Naive thymus-derived CD4-positive, alpha-beta T cell (primary cell): ENCODE results near the gene AGAP1. TPM values are rescaled to one million over a fixed set of nuclear protein-coding genes. Genes with fewer than 3 reads are reported as not detected.

Source experiments
- ATAC-seq: fragments of 150-1000 bp; cut with Tn5 transposase; 2 replicates; pipeline ENCODE4 v1.10.0; 2021; ENCODE audit warnings: mild to moderate bottlenecking, moderate library complexity
- CTCF ChIA-PET: fragments of 350-600 bp; sonication (Branson Sonifier 250); formaldehyde crosslinking; loops from one replicate; lab custom pipeline; 2021; ENCODE audit warnings: antibody characterized with exemption; lab: Charles Lee
- POLR2A ChIA-PET: fragments of 350-600 bp; sonication (Branson Sonifier 250); formaldehyde crosslinking; loops from one replicate; lab custom pipeline; 2021; ENCODE audit warnings: antibody characterized with exemption, inconsistent platforms; lab: Charles Lee
- DNase-seq, 9 donors: peaks; one replicate each; pipeline versions ENCODE4 v3.0.0 to v3.0.0-alpha.2; 2020 to 2022; ENCODE audit warnings: mixed read lengths in 1 of 9
- H3K27ac ChIP-seq: one replicate; pipeline ENCODE4 v1.7.0; 2013; ENCODE audit warnings: mild to moderate bottlenecking, low read depth, low read length, moderate library complexity
- H3K27me3 ChIP-seq, 2 donors: one replicate each; pipeline ENCODE4 v1.7.0; 2013; ENCODE audit warnings: low read length in 2 of 2, mild to moderate bottlenecking in 2 of 2, moderate library complexity in 2 of 2; ENCODE audit not compliant: control insufficient read depth in 2 of 2, insufficient read depth in 2 of 2
- H3K36me3 ChIP-seq, 3 experiments: 1 replicate in 2 of 3; 2 replicates in 1 of 3; pipeline ENCODE4 v1.7.0; 2013; ENCODE audit warnings: low read length in 3 of 3, mild to moderate bottlenecking in 3 of 3, moderate library complexity in 1 of 3; ENCODE audit not compliant: insufficient read depth in 3 of 3, control insufficient read depth in 2 of 3
- H3K4me1 ChIP-seq, 2 donors: one replicate each; pipeline ENCODE4 v1.7.0; 2013; ENCODE audit warnings: low read length in 2 of 2, mild to moderate bottlenecking in 2 of 2, moderate library complexity in 1 of 2; ENCODE audit not compliant: control insufficient read depth in 2 of 2, insufficient read depth in 2 of 2
- H3K4me3 ChIP-seq: 2 replicates; pipeline ENCODE4 v1.7.0; 2013; ENCODE audit warnings: mild to moderate bottlenecking, low read length
- H3K9me3 ChIP-seq, 3 experiments: 1 replicate in 2 of 3; 2 replicates in 1 of 3; pipeline ENCODE4 v1.7.0; 2013; ENCODE audit warnings: low read length in 3 of 3; ENCODE audit not compliant: control insufficient read depth in 2 of 3
- H3K27ac Mint-ChIP-seq, 9 donors: one replicate each; pipeline ENCODE4 v1.8.0; 2020 to 2022; ENCODE audit warnings: mixed read lengths in 9 of 9, mild to moderate bottlenecking in 8 of 9, moderate library complexity in 5 of 9, inconsistent platforms in 2 of 9
- H3K27me3 Mint-ChIP-seq, 5 donors: one replicate each; pipeline ENCODE4 v1.8.0; 2021 to 2022; ENCODE audit warnings: mixed read lengths in 5 of 5, mild to moderate bottlenecking in 1 of 5
- H3K36me3 Mint-ChIP-seq, 5 donors: one replicate each; pipeline ENCODE4 v1.8.0; 2020 to 2022; ENCODE audit warnings: mixed read lengths in 5 of 5, mild to moderate bottlenecking in 3 of 5, inconsistent platforms in 1 of 5
- H3K4me1 Mint-ChIP-seq, 7 donors: one replicate each; pipeline ENCODE4 v1.8.0; 2020 to 2022; ENCODE audit warnings: mixed read lengths in 7 of 7, mild to moderate bottlenecking in 3 of 7, inconsistent platforms in 1 of 7
- H3K4me3 Mint-ChIP-seq, 10 donors: one replicate each; pipeline ENCODE4 v1.8.0; 2020 to 2022; ENCODE audit warnings: mild to moderate bottlenecking in 10 of 10, mixed read lengths in 10 of 10, moderate library complexity in 6 of 10, inconsistent platforms in 2 of 10
- H3K9me3 Mint-ChIP-seq, 11 donors: one replicate each; pipeline ENCODE4 v1.8.0; 2020 to 2022; ENCODE audit warnings: mixed read lengths in 11 of 11, mild to moderate bottlenecking in 4 of 11, inconsistent platforms in 1 of 11, moderate library complexity in 1 of 11
- intact Hi-C, 2 donors: fragments of 100-400 bp; cut with micrococcal nuclease; formaldehyde crosslinking; loops; one replicate each; pipeline ENCODE4 v1.15.1; 2023
- polyA plus RNA-seq, 2 donors: library from polyadenylated mRNA; unstranded; fragments of 300-500 nt; fragmentation: Illumina TruSeq; gene quantifications; one replicate each; pipeline ENCODE4 v1.2.3, GENCODE V29; 2021
- total RNA-seq, 6 experiments: library from RNA in 5 of 6; stranded (reverse) in 5 of 6; gene quantifications; 1 replicate in 5 of 6; 2 replicates in 1 of 6; pipeline ENCODE4 v1.2.3 and lab custom pipeline; 2021 to 2026

The AGAP1 gene
- total and polyA plus RNA-seq, 7 experiments from 2014 or later, result 0.35 to 9.6 (median 0.85) TPM; not detected in 2

DNA sequence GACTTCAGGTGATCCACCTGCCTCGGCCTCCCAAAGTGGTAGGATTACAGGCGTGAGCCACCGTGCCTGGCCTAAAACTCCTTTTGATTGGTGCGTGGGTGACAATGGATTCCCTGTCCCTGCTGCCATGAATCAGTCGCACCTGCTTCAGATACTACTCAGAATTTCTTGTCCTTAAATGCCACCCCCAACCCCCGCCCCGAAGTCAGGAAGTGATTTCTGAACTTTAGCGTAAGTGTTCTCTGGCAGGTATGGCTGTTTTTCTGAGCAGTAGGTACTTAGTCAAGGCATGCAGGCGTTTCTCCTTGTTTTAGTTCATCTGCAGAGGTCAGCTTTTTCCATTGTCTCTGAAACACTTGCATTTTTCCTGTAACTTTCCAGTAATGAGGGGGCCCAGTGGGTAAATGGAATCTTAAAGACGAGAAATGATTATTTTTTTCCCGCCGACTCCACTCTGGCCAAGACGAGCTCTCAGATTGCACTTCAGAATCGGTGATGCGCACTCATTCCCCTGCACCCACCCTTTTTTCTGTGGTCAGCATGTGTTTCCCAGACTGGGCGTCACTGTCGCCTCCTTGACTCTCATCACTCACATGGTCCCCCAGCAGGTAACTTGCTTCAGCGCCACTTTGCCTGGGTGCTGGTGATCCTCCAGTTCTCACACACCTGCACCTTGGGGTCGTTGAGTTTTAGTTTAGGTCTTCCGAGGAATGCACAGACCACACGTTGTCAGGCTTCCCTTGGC, 494.6 kb downstream of the AGAP1 start:
- no peaks in the 10 kb centered on the region for H3K4me1 Mint-ChIP-seq
- no peak overlapping the region for H3K4me3 Mint-ChIP-seq
- H3K27ac Mint-ChIP-seq, result no peak overlapping the region
- intact Hi-C loops, result no loop called here
- H3K27me3 Mint-ChIP-seq, result peaks cover 2 to 47% (median 14%) of the 10 kb centered on the region in 5 donors
- ChIA-PET CTCF (no interaction called here), POLR2A (no interaction called here)
- peaks cover 0 to 4% (median 3%) of the 10 kb centered on the region in 5 donors for H3K36me3 Mint-ChIP-seq
- DNase-seq (no peak), ATAC-seq (no peak)
- no peaks in the 10 kb centered on the region for H3K27me3 ChIP-seq
- no peak overlapping the region for H3K27ac ChIP-seq
- H3K4me1 ChIP-seq, result no peaks in the 10 kb centered on the region
- no peaks in the 10 kb centered on the region for H3K36me3 ChIP-seq
- H3K9me3 ChIP-seq, result no peaks in the 10 kb centered on the region
- H3K9me3 Mint-ChIP-seq, result peaks cover 0 to 20% (median 0%) of the 10 kb centered on the region in 11 donors
- no peak overlapping the region for H3K4me3 ChIP-seq

DNA sequence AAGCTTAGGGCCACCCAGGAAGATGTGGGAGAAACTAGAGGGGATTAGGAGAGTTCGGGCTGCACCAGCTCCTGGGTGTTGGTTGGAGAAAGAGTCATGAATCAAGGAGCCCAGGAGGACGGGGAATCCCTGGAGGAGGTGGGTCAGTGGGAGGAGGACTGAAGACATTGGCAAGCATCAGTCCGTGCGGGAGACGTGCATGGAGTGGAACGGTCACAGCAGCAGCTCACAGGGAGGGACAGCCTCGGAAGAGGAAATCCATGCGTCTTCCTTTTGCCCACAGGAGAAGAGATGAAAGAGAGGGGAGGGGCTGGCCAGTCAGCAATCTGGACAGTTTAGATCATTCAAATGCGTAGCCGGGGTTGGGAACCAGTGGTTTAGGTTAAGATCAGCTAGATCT, 495.7 kb downstream of the AGAP1 start:
- no peaks in the 10 kb centered on the region for H3K4me1 ChIP-seq
- Mint-ChIP-seq H3K27me3 (peaks cover 2 to 50% (median 14%) of the 10 kb centered on the region in 5 donors), H3K4me1 (no peaks in the 10 kb centered on the region), H3K9me3 (peaks cover 0 to 20% (median 0%) of the 10 kb centered on the region in 11 donors), H3K36me3 (peaks cover 0 to 4% (median 3%) of the 10 kb centered on the region in 5 donors), H3K27ac (no peak overlapping the region), H3K4me3 (no peak overlapping the region)
- CTCF ChIA-PET, result no interaction called here
- no peak overlapping the region for H3K27ac ChIP-seq
- H3K4me3 ChIP-seq, result no peak overlapping the region
- DNase-seq, result no peak
- ATAC-seq, result no peak
- H3K27me3 ChIP-seq, result no peaks in the 10 kb centered on the region
- intact Hi-C loops, result no loop called here
- POLR2A ChIA-PET, result no interaction called here
- no peaks in the 10 kb centered on the region for H3K36me3 ChIP-seq
- H3K9me3 ChIP-seq, result no peaks in the 10 kb centered on the region

DNA sequence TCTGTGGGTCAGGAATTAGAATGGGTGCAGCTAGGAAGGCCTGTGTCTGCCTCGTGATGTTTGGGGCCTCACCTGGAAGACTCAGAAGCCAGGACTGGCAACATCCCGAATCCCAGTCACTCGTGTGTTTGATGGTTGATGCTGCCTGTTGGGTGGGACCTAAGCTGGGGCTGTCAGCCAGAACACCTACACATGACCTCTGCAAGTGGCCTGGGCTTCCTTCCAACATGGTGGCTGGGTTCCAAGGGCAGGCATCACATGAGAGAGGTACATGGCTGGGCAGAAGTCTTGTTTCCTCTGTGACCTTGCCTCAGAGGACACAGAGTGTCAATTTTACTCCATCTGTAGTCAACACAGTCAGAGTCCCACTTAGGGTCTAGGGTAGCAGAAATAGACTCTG, 496.5 kb downstream of the AGAP1 start:
- Histone ChIP-seq H3K4me1 (no peaks in the 10 kb centered on the region), H3K27ac (no peak overlapping the region), H3K9me3 (no peaks in the 10 kb centered on the region), H3K36me3 (no peaks in the 10 kb centered on the region), H3K27me3 (no peaks in the 10 kb centered on the region), H3K4me3 (no peak overlapping the region)
- POLR2A ChIA-PET, result no interaction called here
- DNase-seq (no peak), ATAC-seq (no peak)
- Mint-ChIP-seq H3K27me3 (peaks cover 2 to 50% (median 14%) of the 10 kb centered on the region in 5 donors), H3K4me3 (no peak overlapping the region), H3K9me3 (peaks cover 0 to 20% (median 0%) of the 10 kb centered on the region in 11 donors), H3K27ac (no peak overlapping the region), H3K36me3 (peaks cover 0 to 4% (median 3%) of the 10 kb centered on the region in 5 donors), H3K4me1 (no peaks in the 10 kb centered on the region)
- CTCF ChIA-PET, result no interaction called here
- intact Hi-C loops, result no loop called here

DNA sequence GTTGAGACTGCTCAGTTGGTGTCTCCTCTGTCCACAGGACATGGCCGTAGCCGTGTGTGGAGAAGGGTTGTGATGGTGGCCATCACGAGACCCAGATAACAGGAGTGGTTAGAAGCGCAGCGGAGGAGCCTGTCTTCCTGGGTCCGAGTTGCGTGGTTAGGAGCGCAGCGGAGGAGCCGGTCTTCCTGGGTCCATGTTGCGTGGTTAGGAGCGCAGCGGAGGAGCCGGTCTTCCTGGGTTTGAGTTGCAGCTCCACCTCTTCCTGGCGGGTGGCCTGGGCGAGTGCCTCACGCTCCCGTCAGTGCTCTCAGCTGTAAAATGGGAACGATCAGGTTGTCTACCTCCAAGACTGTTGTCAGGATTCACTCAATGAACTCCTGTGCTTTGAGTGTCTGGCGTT, 498.2 kb downstream of the AGAP1 start:
- Mint-ChIP-seq H3K4me1 (no peaks in the 10 kb centered on the region), H3K27ac (no peak overlapping the region), H3K27me3 (peaks cover 0 to 50% (median 14%) of the 10 kb centered on the region in 5 donors), H3K9me3 (peaks cover 0 to 20% (median 0%) of the 10 kb centered on the region in 11 donors), H3K36me3 (peaks cover 0 to 4% (median 3%) of the 10 kb centered on the region in 5 donors), H3K4me3 (no peak overlapping the region)
- Histone ChIP-seq H3K36me3 (no peaks in the 10 kb centered on the region), H3K4me1 (no peaks in the 10 kb centered on the region), H3K9me3 (no peaks in the 10 kb centered on the region), H3K4me3 (no peak overlapping the region), H3K27me3 (no peaks in the 10 kb centered on the region), H3K27ac (no peak overlapping the region)
- ChIA-PET POLR2A (no interaction called here), CTCF (no interaction called here)
- ATAC-seq (no peak), DNase-seq (no peak)
- intact Hi-C loops, result no loop called here

DNA sequence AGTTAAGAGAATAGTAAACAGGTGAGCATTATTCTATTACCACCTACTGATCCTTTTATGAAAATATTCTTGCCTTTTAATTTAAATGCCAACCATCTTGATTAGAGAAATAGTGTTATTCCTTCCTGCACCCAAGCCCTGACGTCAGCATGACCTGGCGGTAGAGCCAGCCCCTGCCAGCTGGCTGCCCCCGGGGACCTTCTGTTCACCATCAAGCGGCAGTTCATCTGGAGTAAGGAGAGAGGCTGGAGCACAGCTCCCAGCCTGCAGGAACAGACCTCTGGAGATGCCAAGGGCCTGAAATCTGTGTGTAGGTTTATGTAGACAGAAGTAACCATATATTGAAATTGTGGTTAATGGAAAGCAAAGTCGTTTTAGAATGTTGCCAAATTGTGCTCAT, 502.6 kb downstream of the AGAP1 start:
- no peak overlapping the region for H3K27ac Mint-ChIP-seq
- no peak overlapping the region for H3K4me3 ChIP-seq
- H3K9me3 ChIP-seq, result no peaks in the 10 kb centered on the region
- H3K36me3 ChIP-seq, result no peaks in the 10 kb centered on the region
- H3K36me3 Mint-ChIP-seq, result no peaks in the 10 kb centered on the region
- H3K27me3 Mint-ChIP-seq, result peaks cover 0 to 25% (median 0%) of the 10 kb centered on the region in 5 donors
- no peak overlapping the region for H3K27ac ChIP-seq
- CTCF ChIA-PET, result no interaction called here
- POLR2A ChIA-PET, result no interaction called here
- H3K9me3 Mint-ChIP-seq, result peaks cover 0 to 2% (median 0%) of the 10 kb centered on the region in 11 donors
- H3K27me3 ChIP-seq, result no peaks in the 10 kb centered on the region
- no peaks in the 10 kb centered on the region for H3K4me1 Mint-ChIP-seq
- no peaks in the 10 kb centered on the region for H3K4me1 ChIP-seq
- intact Hi-C loops, result no loop called here
- ATAC-seq (no peak), DNase-seq (no peak)
- H3K4me3 Mint-ChIP-seq, result no peak overlapping the region

DNA sequence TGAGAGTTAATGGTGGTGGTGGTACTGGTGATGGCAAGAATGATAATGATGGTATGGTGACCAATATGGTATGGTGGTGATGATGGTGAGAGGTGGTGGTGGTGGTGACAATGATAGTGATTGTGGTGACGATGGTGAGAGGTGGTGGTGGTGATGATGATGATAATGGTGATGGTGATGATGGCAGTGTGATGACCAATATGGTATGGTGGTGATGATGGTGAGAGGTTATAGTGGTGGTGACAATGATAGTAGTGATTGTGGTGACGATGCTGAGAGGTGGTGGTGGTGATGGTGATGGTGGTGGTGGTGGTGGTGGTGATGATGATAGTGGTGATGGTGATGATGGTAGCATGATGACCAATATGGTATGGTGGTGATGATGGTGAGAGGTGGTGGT, 505.2 kb downstream of the AGAP1 start:
- no peak overlapping the region for H3K4me3 Mint-ChIP-seq
- Histone ChIP-seq H3K27me3 (no peaks in the 10 kb centered on the region), H3K27ac (no peak overlapping the region), H3K36me3 (no peaks in the 10 kb centered on the region), H3K9me3 (no peaks in the 10 kb centered on the region), H3K4me3 (no peak overlapping the region), H3K4me1 (no peaks in the 10 kb centered on the region)
- ChIA-PET CTCF (no interaction called here), POLR2A (no interaction called here)
- no peaks in the 10 kb centered on the region for H3K36me3 Mint-ChIP-seq
- no peak overlapping the region for H3K27ac Mint-ChIP-seq
- DNase-seq, result no peak
- H3K27me3 Mint-ChIP-seq, result peaks cover 0 to 19% (median 0%) of the 10 kb centered on the region in 5 donors
- H3K9me3 Mint-ChIP-seq, result peaks cover 0 to 2% (median 0%) of the 10 kb centered on the region in 11 donors
- intact Hi-C loops, result no loop called here
- no peaks in the 10 kb centered on the region for H3K4me1 Mint-ChIP-seq
- ATAC-seq, result no peak
